Esophagus (tissue), 2 donors: ENCODE measurements around the gene GPR162. TPM values are rescaled to one million over a fixed set of nuclear protein-coding genes. Genes with fewer than 3 reads are reported as not detected.

Experiments used
- H3K27ac ChIP-seq, 2 donors: one replicate each; pipeline ENCODE4 v1.5.1; 2013; ENCODE audit warnings: low read depth in 2 of 2, mild to moderate bottlenecking in 2 of 2, inconsistent platforms in 1 of 2, low read length in 1 of 2, moderate library complexity in 1 of 2
- H3K27me3 ChIP-seq, 2 donors: one replicate each; pipeline ENCODE4 v1.6.1; 2013; ENCODE audit warnings: low read length in 2 of 2, control low read depth in 1 of 2, mild to moderate bottlenecking in 1 of 2; ENCODE audit not compliant: insufficient read depth in 2 of 2, control insufficient read depth in 1 of 2
- H3K36me3 ChIP-seq, 2 donors: one replicate each; pipeline ENCODE4 v1.6.1; 2013; ENCODE audit warnings: low read length in 1 of 2; ENCODE audit not compliant: control insufficient read depth in 2 of 2, insufficient read depth in 2 of 2
- H3K4me1 ChIP-seq, 2 donors: one replicate each; pipeline ENCODE4 v1.6.1; 2013; ENCODE audit warnings: low read length in 1 of 2; ENCODE audit not compliant: control insufficient read depth in 2 of 2, insufficient read depth in 2 of 2
- H3K4me3 ChIP-seq, 2 donors: one replicate each; pipeline ENCODE4 v1.5.1; 2013; ENCODE audit warnings: low read length in 2 of 2, mild to moderate bottlenecking in 2 of 2, low read depth in 1 of 2, moderate library complexity in 1 of 2
- H3K9me3 ChIP-seq, 2 donors: one replicate each; pipeline ENCODE4 v1.6.1; 2013; ENCODE audit warnings: mild to moderate bottlenecking in 2 of 2, low read depth in 1 of 2, low read length in 1 of 2, moderate library complexity in 1 of 2; ENCODE audit not compliant: control insufficient read depth in 2 of 2, insufficient read depth in 1 of 2
- WGBS, 2 donors: extraction: QIAGEN DNeasy Blood & Tissue Kit; methylation state at CpG; one replicate each; pipeline ENCODE4 v1.1.7; 2013; 5-methylcytosine and 5-hydroxymethylcytosine counted together
- polyA plus RNA-seq, 2 donors: library from polyadenylated mRNA; stranded (reverse); fragments of 200-250 nt; gene quantifications; one replicate each; pipeline ENCODE4 v1.2.3, GENCODE V29; 2013
- donor health status: healthy with polysubstance abuse.
- donor health status: Bipolar disorder and iron deficiency.

GPR162 gene
- polyA plus RNA-seq, 2 donors = 2.1 to 2.5 TPM

GRCh38 chr12:6819106-6820030 lies 2.3 kb upstream of the GPR162 start:
- no peak overlapping the region for H3K4me3 ChIP-seq
- 86 to 87% methylated on average over 13 of the region's 13 CpGs for WGBS, 2 donors
- no peak overlapping the region for H3K27ac ChIP-seq
- H3K27me3 ChIP-seq = peaks cover 0 to 9% of the 10 kb centered on the region in 2 donors
- no peaks in the 10 kb centered on the region for H3K36me3 ChIP-seq
- peaks cover 0 to 8% of the 10 kb centered on the region in 2 donors for H3K9me3 ChIP-seq
- H3K4me1 ChIP-seq = peaks cover 0 to 4% of the 10 kb centered on the region in 2 donors

DNA sequence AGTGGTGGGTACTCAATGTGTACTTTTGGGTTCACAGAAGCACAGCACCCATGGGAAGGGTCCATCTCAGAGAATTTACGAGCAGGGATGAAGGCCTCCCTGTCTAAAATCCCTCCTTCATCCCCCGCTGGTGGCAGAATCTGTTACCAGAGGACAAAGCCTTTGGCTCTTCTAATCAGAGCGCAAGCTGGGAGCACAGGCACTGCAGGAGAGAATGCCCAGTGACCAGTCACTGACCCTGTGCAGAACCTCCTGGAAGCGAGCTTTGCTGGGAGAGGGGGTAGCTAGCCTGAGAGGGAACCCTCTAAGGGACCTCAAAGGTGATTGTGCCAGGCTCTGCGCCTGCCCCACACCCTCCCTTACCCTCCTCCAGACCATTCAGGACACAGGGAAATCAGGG lies 1.5 kb upstream of the GPR162 start:
- Histone ChIP-seq H3K27ac (no peak overlapping the region), H3K9me3 (peaks cover 0 to 8% of the 10 kb centered on the region in 2 donors), H3K4me1 (peaks cover 0 to 4% of the 10 kb centered on the region in 2 donors), H3K4me3 (no peak overlapping the region), H3K27me3 (peaks cover 0 to 9% of the 10 kb centered on the region in 2 donors), H3K36me3 (no peaks in the 10 kb centered on the region)
- WGBS, 2 donors = 82 to 88% methylated on average over 5 of the region's 5 CpGs

DNA sequence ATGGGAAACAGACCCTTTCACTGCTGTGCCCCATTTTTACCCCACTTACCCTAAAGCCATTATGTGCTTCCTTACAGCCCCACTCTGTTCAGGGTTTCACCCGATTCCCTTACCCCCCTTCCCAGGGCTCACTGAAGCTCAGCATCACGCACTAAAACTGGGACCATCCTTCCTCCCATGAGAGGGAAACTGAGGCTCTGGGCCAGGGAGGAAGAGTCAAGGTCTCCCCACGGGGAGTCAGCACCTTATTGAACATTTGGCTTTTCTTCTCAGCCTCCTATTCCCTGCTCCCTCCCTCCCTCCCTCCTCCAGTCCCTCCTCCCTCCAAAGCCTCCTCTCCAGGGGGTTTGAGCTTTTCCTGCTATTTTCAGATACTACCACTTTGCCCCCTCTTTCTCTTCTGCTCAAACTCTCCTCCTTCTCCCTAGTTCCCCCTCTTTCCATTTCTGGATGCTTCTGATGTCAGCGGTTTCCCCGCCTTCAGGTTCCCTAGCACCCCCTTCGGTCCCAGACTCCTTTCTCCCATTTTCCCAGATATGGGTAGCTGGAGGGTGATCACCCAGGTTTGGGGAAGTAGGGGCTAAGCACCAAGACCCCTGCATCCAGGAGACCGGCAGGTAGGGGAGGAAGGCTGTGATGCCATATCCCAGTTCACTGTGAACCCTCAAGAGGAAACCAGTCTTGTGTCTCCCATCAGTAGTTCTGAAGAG lies 960 bp downstream of the GPR162 start:
- WGBS, 2 donors = 59 to 64% methylated on average over 7 of the region's 7 CpGs
- no peaks in the 10 kb centered on the region for H3K36me3 ChIP-seq
- H3K27me3 ChIP-seq = peaks cover 0 to 9% of the 10 kb centered on the region in 2 donors
- peaks cover 0 to 4% of the 10 kb centered on the region in 2 donors for H3K4me1 ChIP-seq
- no peak overlapping the region for H3K4me3 ChIP-seq
- peaks cover 0 to 9% of the 10 kb centered on the region in 2 donors for H3K9me3 ChIP-seq
- no peak overlapping the region for H3K27ac ChIP-seq

DNA sequence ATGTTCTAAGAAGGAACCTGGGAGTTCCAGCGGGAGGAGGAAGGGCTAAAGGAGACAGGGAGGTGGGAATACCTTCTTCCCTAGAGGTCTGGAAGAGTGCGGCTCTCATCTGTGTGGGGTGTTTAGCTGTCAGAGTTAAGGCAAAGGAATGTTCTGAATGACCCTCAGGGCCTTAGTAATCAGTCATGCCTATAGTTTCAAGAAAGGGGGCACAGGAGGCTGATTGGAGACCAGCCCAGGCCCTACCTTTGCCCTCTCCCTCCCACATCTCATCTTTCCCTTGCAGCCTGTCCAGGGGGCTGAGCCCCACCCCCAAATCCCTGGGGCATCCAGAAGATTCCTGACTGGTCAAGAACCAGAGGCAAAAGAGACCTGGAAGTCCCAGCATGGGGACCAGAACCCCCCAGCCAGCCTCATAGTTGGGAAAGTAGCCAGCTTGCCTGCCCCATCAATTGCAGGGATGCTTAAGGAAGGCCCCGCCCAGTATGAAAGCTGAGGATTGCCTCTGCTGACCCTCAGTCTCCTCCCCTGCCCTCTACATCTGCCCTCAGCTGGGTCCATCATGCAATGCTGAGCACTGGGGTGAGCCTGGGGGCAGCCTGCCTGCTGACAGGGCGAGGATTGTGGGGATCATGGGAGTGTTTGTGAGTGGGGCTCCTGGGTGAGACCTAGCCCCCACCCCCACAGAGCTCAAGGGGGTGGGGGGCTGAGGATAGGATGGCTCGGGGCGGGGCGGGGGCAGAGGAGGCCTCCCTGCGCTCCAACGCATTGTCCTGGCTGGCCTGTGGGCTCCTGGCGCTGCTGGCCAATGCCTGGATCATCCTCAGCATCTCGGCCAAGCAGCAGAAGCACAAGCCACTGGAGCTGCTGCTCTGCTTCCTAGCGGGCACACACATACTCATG lies 1.8 kb downstream of the GPR162 start:
- 66 to 70% methylated on average over 8 to 12 of the region's 12 CpGs for WGBS, 2 donors
- Histone ChIP-seq H3K4me3 (no peak overlapping the region), H3K36me3 (no peaks in the 10 kb centered on the region), H3K27ac (no peak overlapping the region), H3K27me3 (peaks cover 0 to 9% of the 10 kb centered on the region in 2 donors), H3K4me1 (peaks cover 0 to 4% of the 10 kb centered on the region in 2 donors), H3K9me3 (peaks cover 0 to 5% of the 10 kb centered on the region in 2 donors)

DNA sequence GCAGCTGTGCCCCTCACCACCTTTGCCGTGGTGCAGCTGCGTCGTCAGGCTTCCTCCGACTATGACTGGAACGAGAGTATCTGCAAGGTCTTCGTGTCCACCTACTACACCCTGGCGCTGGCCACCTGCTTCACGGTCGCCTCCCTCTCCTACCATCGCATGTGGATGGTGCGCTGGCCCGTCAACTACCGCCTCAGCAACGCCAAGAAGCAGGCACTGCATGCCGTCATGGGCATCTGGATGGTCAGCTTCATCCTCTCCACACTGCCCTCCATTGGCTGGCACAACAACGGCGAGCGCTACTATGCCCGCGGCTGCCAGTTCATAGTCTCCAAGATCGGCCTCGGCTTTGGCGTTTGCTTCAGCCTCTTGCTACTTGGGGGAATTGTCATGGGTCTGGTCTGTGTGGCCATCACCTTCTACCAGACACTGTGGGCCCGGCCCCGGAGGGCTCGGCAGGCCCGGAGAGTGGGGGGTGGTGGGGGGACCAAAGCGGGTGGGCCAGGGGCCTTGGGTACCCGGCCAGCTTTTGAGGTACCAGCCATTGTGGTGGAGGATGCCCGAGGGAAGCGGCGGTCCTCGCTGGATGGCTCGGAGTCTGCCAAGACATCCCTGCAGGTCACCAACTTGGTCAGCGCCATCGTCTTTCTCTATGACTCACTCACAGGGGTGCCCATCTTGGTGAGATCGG lies 2.6 kb downstream of the GPR162 start:
- Histone ChIP-seq H3K9me3 (peaks cover 0 to 5% of the 10 kb centered on the region in 2 donors), H3K4me3 (no peak overlapping the region), H3K4me1 (peaks cover 0 to 9% of the 10 kb centered on the region in 2 donors), H3K36me3 (no peaks in the 10 kb centered on the region), H3K27ac (no peak overlapping the region), H3K27me3 (peaks cover 0 to 9% of the 10 kb centered on the region in 2 donors)
- WGBS, 2 donors = 78 to 83% methylated on average over 37 of the region's 37 CpGs

DNA sequence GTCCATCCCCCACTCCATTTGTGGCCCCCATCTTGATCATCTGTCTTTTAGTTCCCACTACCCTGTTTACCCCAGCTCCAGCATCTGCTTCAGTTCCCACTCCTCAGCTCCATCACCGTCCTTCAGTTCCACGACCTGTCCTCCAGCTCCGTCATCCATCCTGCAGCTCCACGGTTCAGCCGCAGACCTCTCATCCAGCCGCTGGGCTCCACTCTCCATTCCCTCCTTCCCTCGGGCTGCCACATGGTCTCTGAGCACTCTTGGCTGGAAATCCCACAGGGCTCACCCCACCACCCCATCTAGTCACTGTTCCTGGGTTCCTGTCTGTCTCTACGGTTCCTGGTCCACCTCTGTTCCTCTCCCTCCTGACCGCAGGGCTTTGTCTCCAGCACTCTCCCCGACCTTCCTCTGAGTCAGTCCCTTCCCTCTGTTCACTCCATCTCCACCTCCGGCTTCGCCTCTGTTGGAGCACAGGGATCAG lies 3.3 kb downstream of the GPR162 start:
- peaks cover 0 to 9% of the 10 kb centered on the region in 2 donors for H3K27me3 ChIP-seq
- H3K4me1 ChIP-seq = peaks cover 0 to 13% of the 10 kb centered on the region in 2 donors
- H3K36me3 ChIP-seq = no peaks in the 10 kb centered on the region
- H3K27ac ChIP-seq = no peak overlapping the region
- peaks cover 0 to 5% of the 10 kb centered on the region in 2 donors for H3K9me3 ChIP-seq
- no peak overlapping the region for H3K4me3 ChIP-seq
- 38 to 47% methylated on average over 11 to 12 of the region's 12 CpGs for WGBS, 2 donors

- peaks cover 0 to 5% of the 10 kb centered on the region in 2 donors for H3K9me3 ChIP-seq
- H3K27ac ChIP-seq = no peak overlapping the region
- peaks cover 0 to 13% of the 10 kb centered on the region in 2 donors for H3K4me1 ChIP-seq
- WGBS, 2 donors = 7 to 10% methylated on average over 19 of the region's 19 CpGs
- H3K36me3 ChIP-seq = no peaks in the 10 kb centered on the region
- no peak overlapping the region for H3K4me3 ChIP-seq
- H3K27me3 ChIP-seq = peaks cover 0 to 9% of the 10 kb centered on the region in 2 donors
Observed at GRCh38 chr12:6825398-6826124, 3.9 kb downstream of the GPR162 start.

GRCh38 chr12:6826125-6826733 lies 4.6 kb downstream of the GPR162 start:
- WGBS, 2 donors = 78% methylated on average over 17 of the region's 17 CpGs
- no peak overlapping the region for H3K4me3 ChIP-seq
- peaks cover 0 to 13% of the 10 kb centered on the region in 2 donors for H3K4me1 ChIP-seq
- no peak overlapping the region for H3K27ac ChIP-seq
- no peaks in the 10 kb centered on the region for H3K36me3 ChIP-seq
- H3K9me3 ChIP-seq = peaks cover 0 to 5% of the 10 kb centered on the region in 2 donors
- peaks cover 0 to 9% of the 10 kb centered on the region in 2 donors for H3K27me3 ChIP-seq
